CD14-positive monocyte (primary cell): Measurements from ENCODE around the gene MALSU1. TPM values are rescaled to one million over a fixed set of nuclear protein-coding genes. Genes with fewer than 3 reads are reported as not detected.

Source experiments
- DNase-seq, 3 donors: peaks; one replicate each; pipeline ENCODE4 v3.0.0-alpha.2; 2011 to 2022
- H2AFZ ChIP-seq: 2 replicates; pipeline ENCODE4 v1.6.0; 2012; ENCODE audit warnings: mild to moderate bottlenecking, low read depth, low read length, inconsistent platforms; ENCODE audit not compliant: insufficient read depth, poor library complexity, severe bottlenecking
- H3K27ac ChIP-seq, 2 donors: 1 replicate in 1 of 2; 2 replicates in 1 of 2; pipeline ENCODE4 v1.5.1; 2012 to 2013; ENCODE audit warnings: low read length in 2 of 2, control low read depth in 1 of 2, inconsistent platforms in 1 of 2, low read depth in 1 of 2, mild to moderate bottlenecking in 1 of 2
- H3K27me3 ChIP-seq, 2 donors: one replicate each; pipeline versions ENCODE4 v1.6.0 to v1.6.1; 2011 to 2013; ENCODE audit warnings: low read length in 2 of 2; ENCODE audit not compliant: control insufficient read depth in 2 of 2, insufficient read depth in 2 of 2
- H3K36me3 ChIP-seq, 2 donors: replicated peaks in 1 of 2; 1 replicate in 1 of 2; 2 replicates in 1 of 2; pipeline versions ENCODE4 v1.5.1 to v1.6.1; 2012 to 2013; ENCODE audit warnings: low read length in 2 of 2, control low read depth in 1 of 2, inconsistent platforms in 1 of 2, mild to moderate bottlenecking in 1 of 2; ENCODE audit not compliant: insufficient read depth in 2 of 2, control insufficient read depth in 1 of 2
- H3K4me1 ChIP-seq, 2 donors: 1 replicate in 1 of 2; 2 replicates in 1 of 2; pipeline versions ENCODE4 v1.5.1 to v1.6.1; 2012 to 2013; ENCODE audit warnings: low read length in 2 of 2, control low read depth in 1 of 2, inconsistent platforms in 1 of 2, mild to moderate bottlenecking in 1 of 2, moderate library complexity in 1 of 2; ENCODE audit not compliant: insufficient read depth in 2 of 2, control insufficient read depth in 1 of 2
- H3K4me2 ChIP-seq: replicated peaks from 2 replicates; pipeline ENCODE3; 2012; ENCODE audit warnings: low read length, moderate library complexity, mild to moderate bottlenecking; ENCODE audit not compliant: poor library complexity, severe bottlenecking; ENCODE audit errors: extremely low read depth
- H3K4me3 ChIP-seq, 3 experiments: fragments of 200-600 bp in 1 of 3; sonication (generic) in 1 of 3; replicated peaks in 1 of 3; 1 replicate in 2 of 3; 2 replicates in 1 of 3; pipeline ENCODE4 v1.5.1; 2011 to 2013; ENCODE audit warnings: low read length in 3 of 3, mild to moderate bottlenecking in 3 of 3, control low read depth in 2 of 3, low read depth in 2 of 3, inconsistent platforms in 1 of 3, moderate library complexity in 1 of 3
- H3K79me2 ChIP-seq: 2 replicates; pipeline ENCODE4 v1.6.0; 2012; ENCODE audit warnings: mild to moderate bottlenecking, control low read depth, inconsistent platforms, low read length, moderate library complexity; ENCODE audit not compliant: insufficient read depth
- H3K9ac ChIP-seq: 2 replicates; pipeline ENCODE4 v1.6.0; 2017; ENCODE audit warnings: low read length, mild to moderate bottlenecking; ENCODE audit not compliant: insufficient read depth, poor library complexity, severe bottlenecking
- H3K9me3 ChIP-seq, 2 donors: replicated peaks in 1 of 2; 1 replicate in 1 of 2; 2 replicates in 1 of 2; pipeline versions ENCODE4 v1.5.1 to v1.6.1; 2012 to 2013; ENCODE audit warnings: low read length in 2 of 2, control low read depth in 1 of 2; ENCODE audit not compliant: control insufficient read depth in 1 of 2, insufficient read depth in 1 of 2
- H4K20me1 ChIP-seq: 2 replicates; pipeline ENCODE4 v1.6.0; 2012; ENCODE audit warnings: mild to moderate bottlenecking, low read length, control low read depth, moderate library complexity; ENCODE audit not compliant: insufficient read depth
- H3K27ac Mint-ChIP-seq, 7 donors: one replicate each; pipeline ENCODE4 v1.8.0; 2020; ENCODE audit warnings: mild to moderate bottlenecking in 7 of 7, mixed read lengths in 7 of 7, moderate library complexity in 6 of 7, inconsistent platforms in 2 of 7
- H3K27me3 Mint-ChIP-seq, 3 donors: one replicate each; pipeline ENCODE4 v1.8.0; 2021 to 2022; ENCODE audit warnings: low read depth in 3 of 3, mild to moderate bottlenecking in 3 of 3, mixed read lengths in 3 of 3, moderate library complexity in 3 of 3, inconsistent platforms in 1 of 3
- H3K36me3 Mint-ChIP-seq, 2 donors: one replicate each; pipeline ENCODE4 v1.8.0; 2020; ENCODE audit warnings: mixed read lengths in 2 of 2, inconsistent platforms in 1 of 2, mild to moderate bottlenecking in 1 of 2
- H3K4me1 Mint-ChIP-seq: one replicate; pipeline ENCODE4 v1.8.0; 2020; ENCODE audit warnings: mild to moderate bottlenecking, mixed read lengths
- H3K4me3 Mint-ChIP-seq, 2 donors: one replicate each; pipeline ENCODE4 v1.8.0; 2020; ENCODE audit warnings: mild to moderate bottlenecking in 2 of 2, mixed read lengths in 2 of 2, moderate library complexity in 1 of 2
- H3K9me3 Mint-ChIP-seq, 7 donors: one replicate each; pipeline ENCODE4 v1.8.0; 2020 to 2022; ENCODE audit warnings: mixed read lengths in 7 of 7, mild to moderate bottlenecking in 6 of 7, moderate library complexity in 6 of 7, inconsistent platforms in 2 of 7
- CTCF ChIP-seq: fragments of 200-600 bp; IDR thresholded peaks from one replicate; pipeline ENCODE4 v1.8.0; 2022; ENCODE audit warnings: antibody characterized with exemption, mild to moderate bottlenecking
- WGBS: methylation state at CpG from one replicate; pipeline ENCODE4 v1.1.5; 2013; ENCODE audit warnings: missing lambda C conversion rate; ENCODE audit not compliant: insufficient coverage; 5-methylcytosine and 5-hydroxymethylcytosine counted together
- intact Hi-C, 2 donors: fragments of 100-400 bp; cut with micrococcal nuclease; formaldehyde crosslinking; loops; one replicate each; pipeline versions ENCODE4 v1.15.0 to v1.15.1; 2023
- polyA plus RNA-seq, 3 donors: library from polyadenylated mRNA; depleted of rRNA in 1 of 3; unstranded in 2 of 3; stranded (reverse) in 1 of 3; fragments of 300-500 nt in 2 of 3; fragments of >200 nt in 1 of 3; fragmentation: Illumina TruSeq in 2 of 3; gene quantifications; 1 replicate in 2 of 3; 2 replicates in 1 of 3; pipeline ENCODE4 v1.2.3, GENCODE V29; 2012 to 2021

Gene MALSU1
- polyA plus RNA-seq, 3 donors: 16.8 to 41.5 (median 41.4) TPM

GRCh38 chr7:23343102-23343501 is 44.0 kb downstream of the MALSU1 start:
- no peak overlapping the region for H3K27ac ChIP-seq
- H3K79me2 ChIP-seq: no peaks in the 10 kb centered on the region
- no peaks in the 10 kb centered on the region for H3K36me3 ChIP-seq
- H4K20me1 ChIP-seq: no peaks in the 10 kb centered on the region
- intact Hi-C loops: no loop called here
- no peaks in the 10 kb centered on the region for H3K9me3 ChIP-seq
- Mint-ChIP-seq H3K36me3 (peaks cover 0 to 6% of the 10 kb centered on the region in 2 donors), H3K27me3 (peaks cover 0 to 1% (median 0%) of the 10 kb centered on the region in 3 donors), H3K9me3 (no peaks in the 10 kb centered on the region), H3K4me1 (peaks cover 23% of the 10 kb centered on the region), H3K27ac (no peak overlapping the region), H3K4me3 (no peak overlapping the region)
- no peak overlapping the region for H3K4me2 ChIP-seq
- H3K4me3 ChIP-seq: no peak overlapping the region
- peaks cover 12 to 25% of the 10 kb centered on the region in 2 donors for H3K4me1 ChIP-seq
- no peak overlapping the region for H2AFZ ChIP-seq
- DNase-seq: no peak
- TF ChIP-seq CTCF: no peak
- no peak overlapping the region for H3K9ac ChIP-seq
- H3K27me3 ChIP-seq: no peaks in the 10 kb centered on the region

- WGBS: 92% methylated on average over 2 of the region's 9 CpGs
- Histone ChIP-seq H3K4me3 (no peak overlapping the region), H4K20me1 (no peaks in the 10 kb centered on the region), H3K4me2 (no peak overlapping the region), H3K9ac (no peak overlapping the region), H3K4me1 (peaks cover 12 to 26% of the 10 kb centered on the region in 2 donors), H2AFZ (no peak overlapping the region), H3K79me2 (no peaks in the 10 kb centered on the region), H3K36me3 (no peaks in the 10 kb centered on the region), H3K9me3 (no peaks in the 10 kb centered on the region), H3K27ac (no peak overlapping the region), H3K27me3 (no peaks in the 10 kb centered on the region)
- H3K27me3 Mint-ChIP-seq: peaks cover 0 to 1% (median 0%) of the 10 kb centered on the region in 3 donors
- intact Hi-C loops: no loop called here
- no peak for TF ChIP-seq CTCF
- peaks cover 0 to 6% of the 10 kb centered on the region in 2 donors for H3K36me3 Mint-ChIP-seq
- H3K4me3 Mint-ChIP-seq: no peak overlapping the region
- H3K4me1 Mint-ChIP-seq: peaks cover 23% of the 10 kb centered on the region
- no peak overlapping the region for H3K27ac Mint-ChIP-seq
- DNase-seq: no peak
- no peaks in the 10 kb centered on the region for H3K9me3 Mint-ChIP-seq
These were observed 44.8 kb downstream of the MALSU1 start for GRCh38 chr7:23343806-23344475.
